NCI-H2081 (cell line): Measurements from ENCODE around the gene FAM219B.
"Not testable (repeated sequence)": the region's sequence is repeated elsewhere in the genome, so short reads cannot be mapped to it uniquely, and the experiment has no call there.

Experiments used
- DNase-seq, 2 experiments: peaks; one replicate each; lab custom pipeline; 2025; lab: John Stamatoyannopoulos, UW

FAM219B gene

GRCh38 chr15:74906450-74907162, at the start of gene FAM219B:
FAM219B (minus strand) TSS chr15:74906851; CDS start chr15:74906800, 51 bp downstream.
- DNase-seq, result peak; percentile 83 to 90

- DNase-seq, result peak; percentile 47 to 58
Observed at GRCh38 chr15:74955796-74956647, 49.4 kb upstream of the FAM219B start.

GRCh38 chr15:74955017-74955416, 48.4 kb upstream of the FAM219B start:
- DNase-seq, result no peak

GRCh38 chr15:74954515-74954914, 47.9 kb upstream of the FAM219B start:
- DNase-seq, result no peak

- no peak for DNase-seq
Observed at GRCh38 chr15:74951006-74951405, 44.4 kb upstream of the FAM219B start.

- DNase-seq, result peak; percentile 71 to 76
Observed at GRCh38 chr15:74950078-74950908, 43.6 kb upstream of the FAM219B start.

GRCh38 chr15:74937590-74938371, 31.1 kb upstream of the FAM219B start, which contains the start of gene COX5A:
COX5A (minus strand) TSS chr15:74938073; CDS start chr15:74938014, 59 bp downstream.
- peak; percentile 94 to 97 for DNase-seq

- DNase-seq, result peak in 1 of 2 experiments; percentile 39
Observed at GRCh38 chr15:74937272-74937589, 30.6 kb upstream of the FAM219B start.

- peak in 1 of 2 experiments; percentile 19 for DNase-seq
Observed at GRCh38 chr15:74935193-74935592, 28.5 kb upstream of the FAM219B start.

GRCh38 chr15:74933573-74933972, 26.9 kb upstream of the FAM219B start:
- DNase-seq, result no peak

GRCh38 chr15:74928771-74929198, 22.1 kb upstream of the FAM219B start:
- DNase-seq, result no peak

- no peak for DNase-seq
Observed at GRCh38 chr15:74924525-74924924, 17.9 kb upstream of the FAM219B start.

- DNase-seq, result no peak
Observed at GRCh38 chr15:74920456-74920855, 13.8 kb upstream of the FAM219B start.

- DNase-seq, result no peak
Observed at GRCh38 chr15:74917676-74918075, 11.0 kb upstream of the FAM219B start.

GRCh38 chr15:74913799-74914198, 7.1 kb upstream of the FAM219B start:
- DNase-seq, result not testable (repeated sequence)

GRCh38 chr15:74913041-74913440, 6.4 kb upstream of the FAM219B start:
- no peak for DNase-seq

GRCh38 chr15:74908635-74909034, 2.0 kb upstream of the FAM219B start:
- no peak for DNase-seq

- peak in 1 of 2 experiments; percentile 10 for DNase-seq
Observed at GRCh38 chr15:74907163-74907870, 666 bp upstream of the FAM219B start.

GRCh38 chr15:74906067-74906449, 593 bp downstream of the FAM219B start:
- peak in 1 of 2 experiments; percentile 35 for DNase-seq

- no peak for DNase-seq
Observed at GRCh38 chr15:74904190-74904805, 2.4 kb downstream of the FAM219B start.
